ENCODE results near the gene KIF3C.
"Not testable (repeated sequence)": the region's sequence is repeated elsewhere in the genome, so short reads cannot be mapped to it uniquely, and the experiment has no call there.

KIF3C gene

GRCh38 chr2:25912851-25913695 is 69.2 kb downstream of the KIF3C start:
- CTCF ChIA-PET: no interaction called here
- POLR2A ChIA-PET: no interaction called here
- TF ChIP-seq ARNT (IDR thresholded peaks at IDR 0.05) (no peak), L3MBTL2 (conservative IDR thresholded peaks at IDR 0.05) (no peak), PKNOX1 (IDR thresholded peaks at IDR 0.05) (0 out of 2 replicates have a peak, but pooled peaks have one; percentile 9)
- no peak for DNase-seq (ENCODE audit: extremely low spot score)

GRCh38 chr2:25909574-25909973 is 72.7 kb downstream of the KIF3C start:
- DNase-seq (ENCODE audit: extremely low spot score); CTCF ChIA-PET; POLR2A ChIA-PET: not testable (repeated sequence)

- no peak for TF ChIP-seq NFRKB (IDR thresholded peaks at IDR 0.05)
- CTCF ChIA-PET: no interaction called here
- POLR2A ChIA-PET: interaction anchor here (1.9 kb wide), 1 partner anchor 27 kb away, joined by 5 read pairs; the partner anchor contains the start of gene ASXL2
- DNase-seq (ENCODE audit: extremely low spot score): no peak
These were observed 77.2 kb downstream of the KIF3C start for GRCh38 chr2:25905126-25905525.

GRCh38 chr2:25903216-25903776 is 79.0 kb downstream of the KIF3C start:
- no peak for DNase-seq (ENCODE audit: extremely low spot score)
- TF ChIP-seq SUZ12 (IDR thresholded peaks at IDR 0.05): no peak
- no peak for TF ChIP-seq FOXK2 (IDR thresholded peaks at IDR 0.05)
- TF ChIP-seq LEF1 (IDR thresholded peaks at IDR 0.05; ENCODE audit: borderline replicate concordance): no peak
- TF ChIP-seq SP1 (IDR thresholded peaks at IDR 0.05): no peak
- no peak for TF ChIP-seq CTBP1 (IDR thresholded peaks at IDR 0.05; ENCODE audit: borderline replicate concordance)
- TF ChIP-seq HDGF (IDR thresholded peaks at IDR 0.05; ENCODE audit: borderline replicate concordance): no peak
- no peak for TF ChIP-seq ZNF384 (IDR thresholded peaks at IDR 0.05)
- TF ChIP-seq L3MBTL2 (conservative IDR thresholded peaks at IDR 0.05): no peak
- no peak for TF ChIP-seq NFRKB (IDR thresholded peaks at IDR 0.05)
- TF ChIP-seq BHLHE40 (IDR thresholded peaks at IDR 0.05; ENCODE audit: borderline replicate concordance): no peak
- no peak for TF ChIP-seq FOXA1 (IDR thresholded peaks at IDR 0.05)
- TF ChIP-seq TARDBP (IDR thresholded peaks at IDR 0.05): no peak
- TF ChIP-seq ARNT (IDR thresholded peaks at IDR 0.05): no peak
- TF ChIP-seq PKNOX1 (IDR thresholded peaks at IDR 0.05): no peak
- ChIA-PET POLR2A (interaction anchor here (1.1 kb wide), 1 partner anchor 25 kb away, joined by 3 read pairs; the partner anchor contains the start of gene ASXL2), CTCF (no interaction called here)

- ChIA-PET POLR2A (interaction anchor here (1.3 kb wide), 1 partner anchor 21 kb away, joined by 3 read pairs; the partner anchor contains the start of gene ASXL2), CTCF (interaction anchor here (0.6 kb wide), 1 partner anchor 23 kb away, joined by 6 read pairs; no protein-coding TSS in a partner anchor)
- TF ChIP-seq ARNT (IDR thresholded peaks at IDR 0.05) (no peak), ELF4 (IDR thresholded peaks at IDR 0.05) (no peak), SP1 (IDR thresholded peaks at IDR 0.05) (no peak)
- DNase-seq (ENCODE audit: extremely low spot score): no peak
These were observed 82.8 kb downstream of the KIF3C start for GRCh38 chr2:25899404-25899970.

GRCh38 chr2:25897506-25897905 is 84.8 kb downstream of the KIF3C start:
- no peak for DNase-seq (ENCODE audit: extremely low spot score)
- CTCF ChIA-PET: no interaction called here
- TF ChIP-seq TARDBP (IDR thresholded peaks at IDR 0.05) (no peak), SUZ12 (IDR thresholded peaks at IDR 0.05) (no peak), ELF4 (IDR thresholded peaks at IDR 0.05) (no peak), ARNT (IDR thresholded peaks at IDR 0.05) (no peak), SP1 (IDR thresholded peaks at IDR 0.05) (no peak), CTBP1 (IDR thresholded peaks at IDR 0.05; ENCODE audit: borderline replicate concordance) (no peak), FOXK2 (IDR thresholded peaks at IDR 0.05) (no peak), LEF1 (IDR thresholded peaks at IDR 0.05; ENCODE audit: borderline replicate concordance) (no peak), NFRKB (IDR thresholded peaks at IDR 0.05) (no peak), HDGF (IDR thresholded peaks at IDR 0.05; ENCODE audit: borderline replicate concordance) (no peak), BHLHE40 (IDR thresholded peaks at IDR 0.05; ENCODE audit: borderline replicate concordance) (no peak), FOXM1 (IDR thresholded peaks at IDR 0.05; ENCODE audit: borderline replicate concordance) (no peak)
- POLR2A ChIA-PET: no interaction called here

- CTCF ChIA-PET; POLR2A ChIA-PET; DNase-seq (ENCODE audit: extremely low spot score): not testable (repeated sequence)
These were observed 86.0 kb downstream of the KIF3C start for GRCh38 chr2:25896308-25896707.

- ChIA-PET POLR2A (interaction anchor here (1.6 kb wide), 1 partner anchor 17 kb away, joined by 8 read pairs; the partner anchor contains the start of gene ASXL2), CTCF (interaction anchor here (0.6 kb wide), 1 partner anchor 66 kb away, joined by 4 read pairs; no protein-coding TSS in a partner anchor)
- no peak for DNase-seq (ENCODE audit: extremely low spot score)
- no peak for TF ChIP-seq CTBP1 (IDR thresholded peaks at IDR 0.05; ENCODE audit: borderline replicate concordance)
- no peak for TF ChIP-seq FOXA1 (IDR thresholded peaks at IDR 0.05)
- TF ChIP-seq BHLHE40 (IDR thresholded peaks at IDR 0.05; ENCODE audit: borderline replicate concordance): no peak
- no peak for TF ChIP-seq ELF4 (IDR thresholded peaks at IDR 0.05)
- TF ChIP-seq NFRKB (IDR thresholded peaks at IDR 0.05): no peak
- no peak for TF ChIP-seq HDGF (IDR thresholded peaks at IDR 0.05; ENCODE audit: borderline replicate concordance)
- TF ChIP-seq FOXM1 (IDR thresholded peaks at IDR 0.05; ENCODE audit: borderline replicate concordance): no peak
These were observed 86.7 kb downstream of the KIF3C start for GRCh38 chr2:25895610-25896009.

Measured in HEK293T (cell line).